Activated naive CD8-positive, alpha-beta T cell treated with anti-CD3 and anti-CD28 coated beads, Interleukin-2, amount 50 U/mL, for 24 hours (primary cell): ENCODE data around the gene PIGQ.

Experiments
- ATAC-seq: fragments of 150-1000 bp; cut with Tn5 transposase; one replicate; pipeline ENCODE4 v1.10.0; 2021
- DNase-seq: peaks from one replicate; pipeline ENCODE4 v3.0.0; 2021
- H3K27ac Mint-ChIP-seq: one replicate; pipeline ENCODE4 v1.8.0; 2021; ENCODE audit warnings: mild to moderate bottlenecking, mixed read lengths
- H3K27me3 Mint-ChIP-seq: one replicate; pipeline ENCODE4 v1.8.0; 2021; ENCODE audit warnings: mixed read lengths
- H3K36me3 Mint-ChIP-seq: one replicate; pipeline ENCODE4 v1.8.0; 2021; ENCODE audit warnings: low read depth, mixed read lengths
- H3K4me1 Mint-ChIP-seq: one replicate; pipeline ENCODE4 v1.8.0; 2021; ENCODE audit warnings: mixed read lengths
- H3K4me3 Mint-ChIP-seq: one replicate; pipeline ENCODE4 v1.8.0; 2021; ENCODE audit warnings: mild to moderate bottlenecking, moderate library complexity, mixed read lengths
- H3K9me3 Mint-ChIP-seq: one replicate; pipeline ENCODE4 v1.8.0; 2021; ENCODE audit warnings: mixed read lengths

Gene PIGQ

DNA sequence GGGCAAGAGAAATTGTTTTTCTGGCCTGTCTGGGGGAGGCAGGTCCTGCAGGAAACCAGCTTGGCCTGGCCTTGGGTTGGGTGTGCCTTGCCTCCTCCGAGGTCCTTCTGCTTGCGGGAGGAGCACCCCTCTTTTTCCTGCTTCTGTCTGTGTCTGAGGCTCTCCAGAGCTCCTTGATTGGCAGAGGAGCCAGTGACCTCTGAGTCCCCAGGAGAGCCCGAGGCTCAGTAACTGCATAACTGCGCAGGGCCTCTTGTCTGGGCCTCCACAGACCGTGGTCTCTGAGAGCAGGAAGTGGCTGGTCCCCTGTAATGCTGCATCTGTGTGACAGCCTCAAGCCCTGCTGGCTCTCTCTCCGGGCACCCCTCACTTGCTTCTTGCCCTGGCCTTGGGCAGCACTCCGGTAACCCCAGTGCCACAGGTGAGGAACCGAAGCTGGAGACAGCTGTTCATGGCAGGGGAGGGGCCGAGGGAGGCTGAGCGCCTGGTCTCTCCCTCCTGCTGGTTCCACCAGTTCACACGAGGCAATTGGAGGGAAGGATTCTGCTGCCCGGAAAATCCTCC, 40.7 kb upstream of the PIGQ start:
- peak overlapping the region; percentile 90 for H3K4me3 Mint-ChIP-seq
- ATAC-seq (no peak), DNase-seq (no peak)
- H3K27me3 Mint-ChIP-seq, result no peaks in the 10 kb centered on the region
- peaks cover 40% of the 10 kb centered on the region for H3K4me1 Mint-ChIP-seq
- no peaks in the 10 kb centered on the region for H3K9me3 Mint-ChIP-seq
- peak overlapping the region; percentile 91 for H3K27ac Mint-ChIP-seq
- H3K36me3 Mint-ChIP-seq, result peaks cover 11% of the 10 kb centered on the region

DNA sequence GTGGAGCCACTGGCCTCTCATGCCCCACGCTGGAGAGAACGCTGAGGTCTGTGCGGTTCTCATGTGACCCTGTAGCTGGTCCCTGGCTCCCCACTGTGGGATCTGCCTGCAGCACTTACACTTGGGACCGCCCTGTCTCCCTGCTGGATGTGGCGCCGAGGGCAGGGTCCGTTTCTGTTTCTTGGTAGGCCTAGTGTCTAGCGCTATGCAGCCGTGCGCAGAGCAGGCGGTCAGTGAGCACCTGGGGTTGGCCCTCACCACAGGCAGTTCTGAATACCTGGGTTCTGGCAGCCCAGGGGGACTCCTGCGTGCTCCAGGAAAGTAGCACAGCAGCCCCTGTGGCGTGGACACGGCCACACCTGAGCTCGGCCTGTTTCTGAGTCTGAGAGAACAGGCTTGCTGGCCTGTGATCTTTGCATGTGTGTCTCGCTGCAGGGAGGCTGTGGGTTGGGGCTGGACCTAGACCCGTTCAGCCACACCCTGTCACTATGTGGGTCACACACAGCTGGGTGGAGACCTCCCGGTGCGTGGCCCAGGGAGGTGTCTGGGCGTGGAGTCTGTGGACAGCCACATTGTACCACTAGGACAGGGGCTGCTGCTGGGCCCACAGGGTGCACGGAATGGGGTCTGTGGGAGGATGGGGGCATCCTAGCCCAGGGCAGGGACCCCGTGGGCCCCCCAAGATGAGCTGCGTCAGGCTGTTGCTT, 39.5 kb upstream of the PIGQ start:
- no peaks in the 10 kb centered on the region for H3K9me3 Mint-ChIP-seq
- H3K4me1 Mint-ChIP-seq, result peaks cover 28% of the 10 kb centered on the region
- no peak for DNase-seq
- no peak overlapping the region for H3K27ac Mint-ChIP-seq
- peaks cover 10% of the 10 kb centered on the region for H3K36me3 Mint-ChIP-seq
- H3K27me3 Mint-ChIP-seq, result no peaks in the 10 kb centered on the region
- peak overlapping the region; percentile 90 for H3K4me3 Mint-ChIP-seq
- no peak for ATAC-seq

DNA sequence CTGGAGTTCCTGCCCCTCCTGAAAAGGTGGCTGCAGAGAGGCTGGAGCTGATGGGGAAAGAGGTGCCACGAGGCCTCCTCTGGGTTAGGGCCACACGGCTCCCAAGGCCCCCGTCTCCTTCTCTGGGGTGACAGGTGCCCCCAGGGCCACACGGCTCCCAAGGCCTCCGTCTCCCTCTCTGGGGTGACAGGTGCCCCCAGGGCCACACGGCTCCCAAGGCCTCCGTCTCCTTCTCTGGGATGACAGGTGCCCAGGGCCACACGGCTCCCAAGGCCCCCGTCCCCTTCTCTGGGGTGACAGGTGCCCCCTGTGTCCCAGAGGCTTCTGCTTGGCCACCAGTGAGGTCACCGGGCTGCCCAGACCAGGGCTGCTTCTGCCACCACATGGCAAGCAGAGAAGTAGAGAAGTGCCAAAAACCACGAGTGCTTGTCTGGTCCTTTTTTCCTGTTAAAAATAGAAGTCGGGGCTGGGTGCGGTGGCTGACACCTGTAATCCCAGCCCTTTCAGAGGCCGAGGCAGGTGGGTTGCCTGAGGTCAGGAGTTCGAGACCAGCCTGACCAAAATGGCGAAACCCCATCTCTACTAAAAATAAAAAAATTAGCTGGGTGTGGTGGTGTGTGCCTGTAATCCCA, 38.2 kb upstream of the PIGQ start:
- Mint-ChIP-seq H3K4me3 (no peak overlapping the region), H3K36me3 (peaks cover 7% of the 10 kb centered on the region), H3K27me3 (no peaks in the 10 kb centered on the region), H3K27ac (no peak overlapping the region), H3K9me3 (no peaks in the 10 kb centered on the region), H3K4me1 (peaks cover 19% of the 10 kb centered on the region)
- no peak for ATAC-seq
- DNase-seq, result no peak

DNA sequence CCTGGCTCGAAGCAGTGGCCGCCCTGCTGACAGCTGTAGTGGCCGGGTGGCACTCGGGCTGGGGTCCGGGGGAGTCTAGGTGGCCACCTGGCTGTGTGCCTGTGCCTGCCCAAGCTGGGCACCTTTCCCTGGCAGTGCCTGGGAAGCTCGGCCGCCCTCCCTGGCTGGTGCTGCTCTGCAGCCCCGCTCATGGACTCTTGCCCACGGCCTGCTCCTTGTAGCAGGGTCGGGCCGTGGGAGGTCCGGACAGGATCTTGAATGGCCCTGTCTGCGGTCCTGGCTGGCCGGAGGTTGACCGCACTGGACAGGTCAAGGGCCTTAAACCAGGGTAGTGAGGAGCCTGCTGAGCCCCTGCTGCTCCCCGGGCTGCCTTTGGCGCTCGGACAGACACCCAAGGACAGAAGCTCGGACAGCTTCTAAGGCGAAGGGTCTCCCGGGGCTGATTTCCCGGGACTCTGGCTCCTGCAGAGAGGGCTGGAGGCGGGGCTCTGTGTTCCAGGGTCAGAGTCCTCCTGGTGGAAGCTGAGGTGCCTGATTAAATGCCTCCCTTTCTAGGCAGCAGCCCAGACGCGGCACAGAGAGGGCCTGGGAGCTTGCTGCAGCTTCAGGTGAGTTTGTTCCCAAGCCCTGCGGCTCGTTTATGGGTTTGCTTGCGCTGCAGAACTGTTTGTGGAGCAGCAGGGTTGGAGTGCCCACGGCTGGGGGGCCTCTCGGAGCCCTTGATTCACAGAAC, 36.2 kb upstream of the PIGQ start:
- Mint-ChIP-seq H3K27ac (no peak overlapping the region), H3K27me3 (no peaks in the 10 kb centered on the region), H3K36me3 (peaks cover 8% of the 10 kb centered on the region), H3K4me1 (peaks cover 18% of the 10 kb centered on the region), H3K9me3 (no peaks in the 10 kb centered on the region), H3K4me3 (no peak overlapping the region)
- no peak for DNase-seq
- no peak for ATAC-seq

DNA sequence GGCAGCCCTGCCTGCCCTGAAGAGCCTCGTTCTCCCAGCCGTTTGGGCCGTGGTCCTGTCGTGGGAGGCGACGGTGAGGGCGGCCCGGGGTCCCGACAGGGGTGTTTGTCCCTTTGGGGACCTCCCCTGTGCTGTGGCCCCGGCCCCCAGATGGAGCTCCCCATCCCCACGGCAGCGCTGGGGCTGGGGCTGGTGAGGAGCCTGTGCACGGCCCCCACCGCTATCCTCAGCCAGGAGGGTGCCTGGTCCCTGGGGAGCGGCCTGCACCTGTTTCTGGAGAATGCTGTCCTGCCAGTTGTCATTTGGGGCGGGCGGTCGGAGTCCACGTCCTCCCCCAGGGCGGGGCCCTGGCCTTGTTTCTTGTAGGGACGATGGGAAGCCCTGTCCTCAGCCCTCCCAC, 35.6 kb upstream of the PIGQ start:
- Mint-ChIP-seq H3K9me3 (no peaks in the 10 kb centered on the region), H3K27me3 (no peaks in the 10 kb centered on the region), H3K27ac (no peak overlapping the region), H3K4me1 (peaks cover 12% of the 10 kb centered on the region), H3K36me3 (peaks cover 7% of the 10 kb centered on the region), H3K4me3 (no peak overlapping the region)
- DNase-seq (no peak), ATAC-seq (no peak)

DNA sequence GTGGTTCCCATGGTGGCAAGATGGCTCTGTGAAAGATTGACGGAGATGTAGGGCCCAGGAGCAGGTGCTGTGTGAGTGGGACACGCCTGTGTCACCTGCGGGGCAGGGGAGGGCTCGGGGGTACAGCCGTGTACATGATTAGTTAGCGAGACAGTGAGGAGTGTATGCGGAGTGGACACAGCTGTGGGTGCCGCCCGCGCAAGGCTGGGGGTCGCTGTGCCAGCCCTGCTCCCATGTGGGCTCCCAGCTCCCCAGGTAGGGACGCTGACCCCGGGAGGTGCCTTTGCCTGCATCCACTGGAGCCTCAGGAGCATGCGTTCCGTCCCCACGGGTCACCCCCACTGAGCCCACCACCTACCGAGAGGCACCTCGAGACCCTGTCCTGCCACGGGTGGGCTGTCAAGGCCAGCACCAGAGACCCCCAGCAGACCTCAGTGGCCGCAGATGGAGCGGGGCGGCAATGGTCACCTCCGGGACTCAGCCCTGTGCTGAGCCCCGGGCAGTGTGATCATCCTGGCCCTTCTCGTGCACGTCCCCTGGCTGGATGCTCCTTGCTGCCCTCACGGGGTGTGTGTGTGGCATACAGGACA, 34.8 kb upstream of the PIGQ start:
- H3K4me1 Mint-ChIP-seq, result peaks cover 7% of the 10 kb centered on the region
- DNase-seq, result no peak
- H3K9me3 Mint-ChIP-seq, result no peaks in the 10 kb centered on the region
- ATAC-seq, result no peak
- no peak overlapping the region for H3K27ac Mint-ChIP-seq
- no peak overlapping the region for H3K4me3 Mint-ChIP-seq
- H3K36me3 Mint-ChIP-seq, result peaks cover 7% of the 10 kb centered on the region
- H3K27me3 Mint-ChIP-seq, result no peaks in the 10 kb centered on the region

DNA sequence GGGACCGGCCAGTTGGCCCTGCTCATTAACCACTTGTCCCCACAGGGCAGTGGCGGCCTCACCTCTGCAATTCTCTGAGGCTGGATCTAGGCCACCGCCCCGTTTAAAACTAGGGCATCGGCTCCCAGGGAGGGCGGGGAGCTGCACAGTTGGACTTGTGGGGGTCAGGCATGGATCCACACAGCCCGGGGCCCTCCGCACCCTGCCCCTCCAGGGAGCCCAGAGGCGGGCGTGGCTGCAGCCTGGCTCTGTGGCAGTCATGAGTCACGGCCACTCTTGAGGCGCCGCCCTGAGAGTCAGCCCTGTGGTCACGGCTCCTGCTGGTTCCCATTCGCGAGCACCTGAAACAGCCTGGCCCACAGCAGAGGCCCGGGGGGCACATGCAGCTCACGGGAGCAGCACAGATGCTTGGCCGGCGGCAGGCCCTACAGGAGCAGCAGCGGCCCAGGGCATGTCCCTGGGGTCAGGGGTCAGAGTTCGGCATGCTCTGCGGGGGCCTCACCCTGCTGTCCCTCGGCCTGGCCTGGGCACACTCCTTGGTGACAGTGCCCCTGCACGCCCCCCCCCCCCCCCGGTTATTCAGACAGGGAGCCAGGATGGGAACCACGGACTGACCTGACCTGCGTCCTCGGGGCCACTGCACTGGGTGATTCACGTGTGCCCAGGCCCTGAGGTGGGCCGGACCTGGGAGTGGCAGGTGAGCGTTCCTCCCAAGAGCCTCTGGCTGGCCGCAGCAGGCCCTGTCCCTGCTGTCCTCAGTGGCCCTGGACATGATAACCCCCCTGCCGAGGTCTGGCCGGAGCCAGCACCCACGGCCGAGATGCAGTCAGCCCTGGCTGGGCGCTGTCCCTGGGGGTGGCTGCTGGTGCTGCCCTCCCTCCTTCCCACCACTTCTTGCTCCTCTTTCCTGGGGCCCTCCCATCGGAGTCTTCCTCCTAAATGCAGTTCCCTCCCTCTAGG, 34.0 kb upstream of the PIGQ start:
- Mint-ChIP-seq H3K27me3 (no peaks in the 10 kb centered on the region), H3K27ac (no peak overlapping the region), H3K4me1 (peaks cover 2% of the 10 kb centered on the region), H3K9me3 (no peaks in the 10 kb centered on the region), H3K4me3 (no peak overlapping the region), H3K36me3 (peaks cover 7% of the 10 kb centered on the region)
- DNase-seq (no peak), ATAC-seq (peak; percentile 34)

DNA sequence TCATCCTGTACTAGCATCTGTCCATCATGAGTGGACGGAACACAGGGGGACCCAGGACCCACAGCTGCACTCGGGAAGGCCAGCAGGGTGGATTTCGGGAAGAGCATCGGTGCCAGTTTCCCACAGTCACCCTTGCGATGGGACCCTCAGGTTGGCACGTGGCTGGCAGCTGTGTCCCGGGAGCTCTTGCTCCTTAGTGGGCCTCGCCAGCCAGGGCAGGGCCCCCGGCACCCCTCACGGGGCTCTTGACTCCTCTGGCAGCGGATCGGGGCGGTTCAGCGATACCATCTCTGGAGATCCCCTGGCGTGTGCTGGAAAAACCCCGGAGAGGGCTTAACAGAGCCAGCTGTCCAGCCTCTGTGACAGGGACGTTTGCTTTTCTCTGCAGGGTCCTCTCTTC, 33.0 kb upstream of the PIGQ start:
- Mint-ChIP-seq H3K27me3 (no peaks in the 10 kb centered on the region), H3K27ac (no peak overlapping the region), H3K4me1 (no peaks in the 10 kb centered on the region), H3K36me3 (peaks cover 7% of the 10 kb centered on the region), H3K9me3 (no peaks in the 10 kb centered on the region), H3K4me3 (no peak overlapping the region)
- DNase-seq (no peak), ATAC-seq (no peak)

DNA sequence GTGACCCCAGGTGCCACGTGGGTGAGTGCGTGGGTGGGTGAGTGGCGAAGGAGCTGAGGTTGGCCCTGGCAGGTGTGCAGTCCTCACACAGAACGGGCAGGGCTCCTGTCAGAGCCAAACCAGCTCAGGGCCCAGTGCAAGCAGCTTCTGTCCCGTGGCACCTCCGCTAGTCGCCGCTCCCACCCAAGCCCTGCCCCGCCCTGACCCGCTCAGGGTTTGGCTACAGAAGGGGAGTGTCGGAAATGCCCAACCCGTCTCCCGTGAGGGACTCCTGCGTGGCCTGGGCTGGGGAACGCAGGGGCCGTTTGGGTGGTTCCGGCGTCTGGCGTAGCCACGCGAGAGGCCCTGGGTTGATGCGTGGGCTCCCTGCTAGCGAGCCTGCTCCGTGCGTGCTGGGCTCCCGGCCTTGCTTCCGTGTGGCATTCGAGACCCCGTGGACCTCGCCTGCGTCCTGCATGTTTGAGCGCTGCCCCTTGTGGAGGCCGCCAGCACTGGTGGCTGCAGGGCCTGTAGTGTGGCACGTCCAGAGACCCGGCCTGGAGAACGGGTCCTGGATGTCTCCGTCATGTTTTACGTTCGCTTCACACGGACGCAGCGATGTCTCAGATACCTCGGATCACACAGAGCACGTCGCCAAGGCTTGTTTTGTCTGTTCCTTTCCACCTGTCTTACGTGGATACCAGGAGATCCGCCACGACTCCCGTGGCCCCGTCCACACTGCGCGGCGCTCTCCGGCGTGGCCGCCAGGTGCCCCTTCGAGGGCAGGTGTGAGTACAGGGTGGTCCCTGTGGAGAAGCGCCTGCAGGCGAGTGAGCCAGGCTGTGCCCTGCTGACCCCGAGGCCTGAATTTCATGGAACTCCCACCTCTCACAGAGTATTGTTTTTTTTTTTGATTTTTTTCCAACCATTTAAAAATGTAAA, 32.1 kb upstream of the PIGQ start:
- DNase-seq (no peak), ATAC-seq (no peak)
- Mint-ChIP-seq H3K27me3 (no peaks in the 10 kb centered on the region), H3K4me1 (peaks cover 2% of the 10 kb centered on the region), H3K4me3 (no peak overlapping the region), H3K36me3 (peaks cover 7% of the 10 kb centered on the region), H3K9me3 (no peaks in the 10 kb centered on the region), H3K27ac (no peak overlapping the region)

DNA sequence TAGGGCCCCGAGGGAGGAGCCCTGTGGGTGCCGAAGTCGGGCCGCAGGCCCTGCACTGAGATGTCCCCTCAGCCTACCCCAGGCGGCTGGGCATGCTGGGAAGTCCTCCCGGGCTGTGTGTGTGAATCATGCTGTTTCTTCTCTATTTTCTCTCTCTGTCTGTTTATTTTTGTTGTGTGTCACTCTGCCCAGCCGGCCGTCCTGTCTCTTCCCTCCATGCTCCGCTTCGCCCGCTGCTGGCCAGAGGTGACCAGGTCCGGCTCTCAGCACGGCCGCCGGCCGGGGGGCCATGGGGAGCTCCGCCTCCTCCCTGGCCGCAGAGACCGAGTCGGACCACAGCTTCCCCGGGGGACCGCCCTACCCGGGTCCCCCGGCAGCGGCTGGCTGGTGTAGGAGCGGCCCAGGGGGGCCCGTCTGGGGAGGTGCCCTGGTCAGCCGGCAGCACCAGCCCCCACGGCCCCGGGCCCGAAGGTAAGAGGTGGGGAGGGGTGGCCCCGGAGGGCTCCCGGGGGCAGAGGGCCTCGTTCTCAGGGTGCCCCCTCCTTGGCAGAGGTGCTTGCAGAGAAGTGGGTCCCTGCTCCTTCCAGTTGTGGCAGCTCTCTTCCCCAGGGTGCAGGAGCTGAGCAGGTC, 29.8 kb upstream of the PIGQ start:
- H3K4me3 Mint-ChIP-seq, result no peak overlapping the region
- no peak for ATAC-seq
- peaks cover 2% of the 10 kb centered on the region for H3K4me1 Mint-ChIP-seq
- no peak for DNase-seq
- no peaks in the 10 kb centered on the region for H3K27me3 Mint-ChIP-seq
- H3K27ac Mint-ChIP-seq, result no peak overlapping the region
- H3K9me3 Mint-ChIP-seq, result no peaks in the 10 kb centered on the region
- peaks cover 8% of the 10 kb centered on the region for H3K36me3 Mint-ChIP-seq

DNA sequence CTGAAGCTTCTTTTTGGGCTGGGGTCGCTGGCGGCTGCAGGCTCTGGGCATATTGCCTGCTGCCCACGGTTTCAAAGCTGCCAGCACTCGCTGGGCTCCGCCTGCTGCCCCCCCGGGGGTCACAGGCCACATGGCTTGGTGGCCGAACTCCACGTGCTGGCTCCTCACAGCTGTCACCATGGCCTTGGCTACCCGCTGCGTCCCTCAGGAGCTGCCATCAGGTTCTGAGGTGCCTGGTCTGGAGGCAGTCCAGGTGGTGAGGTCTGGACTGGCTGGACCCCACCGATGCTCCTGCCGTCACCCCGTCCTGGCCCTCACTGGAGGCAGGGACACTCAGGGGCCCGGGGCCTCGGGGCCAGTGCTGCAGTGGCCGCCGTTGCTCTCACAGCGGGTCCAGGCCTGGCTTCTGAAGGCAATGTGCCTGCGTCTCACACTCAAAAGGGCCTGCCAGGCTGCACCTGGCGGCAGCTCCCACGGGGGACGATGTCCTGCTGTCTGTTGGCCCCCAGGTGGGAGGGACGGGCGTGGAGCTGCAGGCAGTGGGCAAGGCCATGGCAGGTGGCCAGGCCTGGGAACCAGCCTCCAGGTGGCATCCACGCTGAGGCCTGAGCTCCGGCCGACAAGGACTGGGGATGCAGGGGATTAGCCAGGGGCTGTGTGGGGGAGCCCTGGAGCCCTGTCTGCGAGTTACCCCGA, 29.0 kb upstream of the PIGQ start:
- no peaks in the 10 kb centered on the region for H3K27me3 Mint-ChIP-seq
- H3K27ac Mint-ChIP-seq, result no peak overlapping the region
- H3K4me1 Mint-ChIP-seq, result peaks cover 2% of the 10 kb centered on the region
- ATAC-seq, result no peak
- no peak for DNase-seq
- H3K9me3 Mint-ChIP-seq, result no peaks in the 10 kb centered on the region
- H3K4me3 Mint-ChIP-seq, result no peak overlapping the region
- peaks cover 8% of the 10 kb centered on the region for H3K36me3 Mint-ChIP-seq
